ENCODE results near the gene PLEKHD1. TPM values are rescaled to one million over a fixed set of nuclear protein-coding genes. Genes with fewer than 3 reads are reported as not detected.
"Not testable (repeated sequence)": the region's sequence is repeated elsewhere in the genome, so short reads cannot be mapped to it uniquely, and the experiment has no call there.

The PLEKHD1 gene
- total RNA-seq, 1 donor from 2014 or later, result not detected

- DNase-seq (ENCODE audit: low read depth in 2 of 2), result no peak
Measured at GRCh38 chr14:69481815-69482568, 2.5 kb upstream of the PLEKHD1 start.

DNA sequence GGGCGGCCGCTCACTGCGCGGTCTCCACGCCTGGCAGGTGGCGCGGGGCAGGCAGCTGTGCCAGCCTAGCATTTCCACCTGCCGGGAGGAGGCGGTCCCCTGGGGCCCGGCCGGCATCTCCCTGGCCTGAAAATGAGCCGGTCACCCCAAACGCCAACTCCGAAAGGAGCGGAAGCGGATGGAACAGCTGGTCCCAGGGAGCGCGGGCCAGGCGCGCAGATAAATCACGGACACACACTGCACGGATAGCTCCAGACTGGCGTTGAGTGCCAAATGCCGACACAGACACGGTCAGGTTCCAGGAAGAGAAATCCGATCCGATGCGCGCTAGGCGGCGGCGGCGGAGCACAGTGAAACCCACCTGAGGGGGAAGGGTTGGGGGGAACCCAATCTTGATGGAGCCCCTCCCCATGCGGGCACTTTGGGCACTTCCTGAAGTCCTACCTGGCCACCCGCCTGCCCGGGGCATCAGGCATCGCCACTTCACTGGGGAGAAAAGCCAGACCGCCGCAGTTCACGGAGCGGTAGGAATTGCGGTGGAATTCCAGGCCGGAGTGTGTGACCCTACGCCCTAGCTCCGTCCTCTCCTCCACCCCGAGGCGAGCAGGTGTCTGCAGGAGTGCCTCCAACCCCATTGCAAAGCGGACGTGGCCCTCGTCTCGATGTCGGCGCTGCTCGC, 624 bp upstream of the PLEKHD1 start:
- peak; percentile 11 to 45 for DNase-seq (ENCODE audit: low read depth in 2 of 2)

- DNase-seq (ENCODE audit: low read depth in 2 of 2), result no peak
Measured at GRCh38 chr14:69485315-69485660, 760 bp downstream of the PLEKHD1 start.

DNA sequence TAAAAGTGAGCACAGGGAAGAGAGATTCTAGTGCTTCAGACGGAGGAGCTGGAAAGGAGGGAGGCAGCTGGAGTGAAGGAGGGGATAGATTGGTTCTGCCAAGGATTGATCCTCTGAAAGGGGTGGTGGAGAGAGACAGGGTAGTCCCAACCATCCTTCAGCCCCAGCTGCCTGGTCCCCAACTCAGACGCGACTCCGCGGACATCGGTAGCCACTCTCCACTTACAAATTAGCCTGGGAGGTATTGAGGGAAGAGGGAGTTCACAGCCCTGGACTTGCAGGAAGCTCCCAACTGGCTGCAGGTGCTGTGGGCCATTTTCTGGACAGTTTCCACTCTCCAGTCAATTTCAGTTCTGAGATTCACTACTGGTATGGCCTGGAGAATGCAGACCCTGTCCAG, 1.2 kb downstream of the PLEKHD1 start:
- DNase-seq (ENCODE audit: low read depth in 2 of 2), result no peak

DNA sequence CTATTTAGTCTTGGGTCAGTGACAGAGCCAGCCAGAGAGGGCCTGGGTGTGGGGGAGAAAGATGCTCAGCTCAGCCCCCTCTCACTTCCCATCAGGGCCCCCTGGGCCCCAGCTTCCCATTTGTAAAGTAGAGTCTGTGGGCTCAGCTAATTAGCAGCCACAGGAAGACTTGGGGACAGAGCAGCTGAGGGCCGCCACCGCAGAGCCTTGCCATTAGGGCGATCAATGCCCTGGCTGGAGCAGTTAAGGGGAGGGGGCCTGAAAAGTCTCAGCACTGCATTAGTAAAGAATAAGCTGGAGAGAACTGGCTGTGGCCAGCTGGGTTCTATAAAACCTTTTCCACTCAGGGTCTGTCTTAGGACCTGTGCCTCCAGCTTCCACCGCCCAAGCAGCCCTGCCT, 2.7 kb downstream of the PLEKHD1 start:
- no peak for DNase-seq (ENCODE audit: low read depth in 2 of 2)

GRCh38 chr14:69487771-69488170, 3.2 kb downstream of the PLEKHD1 start:
- DNase-seq (ENCODE audit: low read depth in 2 of 2), result no peak

GRCh38 chr14:69489495-69489894, 5.0 kb downstream of the PLEKHD1 start:
- no peak for DNase-seq (ENCODE audit: low read depth in 2 of 2)

- no peak for DNase-seq (ENCODE audit: low read depth in 2 of 2)
Measured at GRCh38 chr14:69490219-69490918, 5.8 kb downstream of the PLEKHD1 start.

DNA sequence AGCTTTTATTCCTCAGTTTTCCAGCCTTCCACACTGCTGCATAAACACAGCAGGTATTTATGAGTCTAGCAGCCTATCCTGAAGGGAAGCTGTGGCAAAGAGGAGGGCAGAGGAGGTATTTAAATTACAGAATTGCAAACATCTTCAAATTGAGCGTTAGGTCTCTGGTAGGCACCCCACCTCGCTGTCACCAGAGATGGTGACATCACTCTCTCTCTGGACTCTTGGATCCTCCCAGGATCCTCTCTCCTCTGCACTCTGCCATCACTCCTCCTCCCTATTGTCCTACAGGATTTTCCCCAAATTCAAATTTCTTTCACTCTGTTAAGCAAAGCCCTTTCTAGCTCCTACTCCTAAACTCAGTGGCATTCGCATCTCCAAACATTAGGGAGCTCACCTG, 6.7 kb downstream of the PLEKHD1 start:
- no peak for DNase-seq (ENCODE audit: low read depth in 2 of 2)

DNA sequence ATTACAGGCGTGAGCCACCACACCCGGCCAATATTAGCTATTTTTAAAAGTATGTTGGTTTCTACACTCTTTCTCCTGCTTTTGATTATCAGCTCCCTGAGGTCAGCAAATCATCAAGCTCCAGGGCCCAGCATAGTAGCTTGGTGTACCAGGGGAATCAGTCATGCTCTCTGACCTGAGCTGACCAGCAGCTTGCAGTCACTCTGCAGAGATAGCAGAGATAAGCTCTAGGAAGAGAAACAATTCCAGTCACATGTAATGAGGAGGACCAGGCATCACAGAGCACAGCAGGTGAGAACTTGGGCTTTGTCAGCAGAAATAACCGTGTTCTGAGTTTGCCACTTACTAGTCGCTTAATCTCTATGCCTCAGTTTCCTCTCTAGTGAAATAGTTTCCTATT, 8.5 kb downstream of the PLEKHD1 start:
- no peak for DNase-seq (ENCODE audit: low read depth in 2 of 2)

DNA sequence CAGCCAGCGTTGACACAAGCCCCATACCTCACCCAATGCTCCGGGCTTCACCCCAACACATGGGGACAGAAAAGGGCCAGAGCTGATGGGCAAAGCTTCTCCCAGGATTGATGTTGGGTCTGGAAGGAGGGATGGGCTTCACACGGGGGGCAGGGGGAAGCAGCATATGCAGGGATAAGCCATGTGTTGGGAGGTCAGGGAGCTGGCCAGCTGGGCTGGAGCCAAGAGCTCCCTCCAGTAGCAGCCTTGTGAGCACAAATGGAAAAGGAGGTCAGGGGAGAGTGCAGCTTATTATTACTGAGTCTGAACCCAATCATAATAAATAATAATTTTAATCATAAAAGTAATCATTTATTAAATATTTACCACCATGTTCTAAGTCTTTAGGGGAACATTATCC, 9.3 kb downstream of the PLEKHD1 start:
- no peak for DNase-seq (ENCODE audit: low read depth in 2 of 2)

DNA sequence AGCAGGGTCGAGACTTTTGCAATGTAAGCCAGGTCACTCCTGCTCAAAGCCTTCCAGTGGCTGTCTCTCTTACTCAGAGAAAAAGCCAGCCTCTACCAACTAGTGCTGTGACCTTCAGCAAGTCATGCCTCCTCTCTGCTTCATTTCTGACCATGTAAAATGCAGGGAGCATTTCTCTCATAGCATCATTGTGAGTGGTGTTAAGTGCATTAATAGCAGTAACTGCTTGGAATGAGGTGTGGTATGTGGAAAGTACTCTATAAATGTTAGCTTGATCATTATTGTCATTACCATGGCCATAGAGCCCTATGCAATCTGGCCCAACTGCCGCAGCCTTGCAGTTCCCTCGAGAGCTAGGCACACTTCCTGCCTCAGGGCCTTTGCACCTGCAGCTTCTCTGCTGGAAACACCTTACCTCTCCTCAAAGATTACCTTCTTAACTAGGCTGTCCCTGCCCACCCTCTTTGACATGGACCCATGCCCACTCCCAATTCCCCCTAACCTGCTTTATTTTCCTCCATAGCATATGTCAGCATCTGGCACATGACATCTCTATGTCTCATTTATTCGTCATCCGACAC, 10.9 kb downstream of the PLEKHD1 start:
- DNase-seq (ENCODE audit: low read depth in 2 of 2), result no peak

DNA sequence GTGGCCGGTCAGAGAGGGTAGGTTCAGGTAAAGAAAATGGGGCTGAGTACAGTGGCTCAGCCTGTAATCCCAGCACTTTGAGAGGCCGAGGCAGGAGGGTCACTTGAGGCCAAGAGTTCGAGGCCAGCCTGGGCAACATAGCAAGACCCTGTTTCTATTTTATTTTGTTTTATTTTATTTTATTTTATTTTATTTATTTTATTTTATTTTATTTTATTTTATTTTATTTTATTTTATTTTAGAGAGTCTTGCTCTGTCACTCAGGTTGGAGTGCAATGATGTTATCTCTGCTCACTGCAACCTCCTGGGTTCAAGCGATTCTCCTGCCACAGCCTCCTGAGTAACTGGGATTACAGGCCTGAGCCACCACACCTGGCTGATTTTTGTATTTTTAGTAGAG, 13.3 kb downstream of the PLEKHD1 start:
- DNase-seq (ENCODE audit: low read depth in 2 of 2), result not testable (repeated sequence)

- DNase-seq (ENCODE audit: low read depth in 2 of 2), result not testable (repeated sequence)
Measured at GRCh38 chr14:69498286-69498685, 13.8 kb downstream of the PLEKHD1 start.

DNA sequence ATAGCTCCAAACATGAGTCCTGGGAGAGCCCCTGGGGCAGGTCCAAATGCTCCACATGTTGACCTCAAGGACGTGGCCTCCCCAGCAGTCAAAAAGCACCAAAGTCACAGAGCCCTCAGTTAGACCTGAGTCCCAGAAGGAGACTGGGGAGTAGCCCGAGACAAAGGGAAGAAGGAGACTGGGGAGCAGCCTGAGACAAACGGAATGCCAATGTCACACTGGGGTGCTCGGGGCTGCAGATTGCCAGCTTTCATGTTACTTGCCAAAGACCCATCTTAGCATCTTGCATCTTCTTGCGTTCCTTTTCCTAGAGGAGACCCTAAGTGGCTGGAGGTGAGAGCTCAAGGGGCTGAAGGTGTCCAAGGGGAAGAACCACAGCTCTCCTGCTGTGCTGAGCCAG, 14.9 kb downstream of the PLEKHD1 start:
- DNase-seq (ENCODE audit: low read depth in 2 of 2), result no peak

DNA sequence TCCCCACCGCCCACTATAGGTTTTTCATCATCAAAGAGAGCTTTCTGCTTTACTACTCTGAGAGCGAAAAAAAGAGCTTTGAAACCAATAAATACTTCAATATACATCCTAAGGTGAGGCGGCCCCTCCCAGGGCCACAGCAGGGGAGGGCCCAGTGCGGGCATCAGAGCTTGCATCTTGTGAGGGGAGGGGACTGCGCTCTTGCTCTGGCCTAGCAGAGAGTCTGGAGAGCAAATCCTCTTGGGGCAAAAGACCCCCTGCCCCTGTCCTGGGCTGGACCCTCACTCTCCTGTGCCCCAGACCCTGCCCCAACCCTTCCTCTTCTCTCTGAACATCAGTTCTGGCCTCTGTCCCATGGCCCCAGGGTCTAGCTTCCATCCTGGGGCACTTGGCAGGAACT, 15.6 kb downstream of the PLEKHD1 start:
- no peak for DNase-seq (ENCODE audit: low read depth in 2 of 2)

GRCh38 chr14:69500736-69501135, 16.2 kb downstream of the PLEKHD1 start:
- DNase-seq (ENCODE audit: low read depth in 2 of 2), result no peak

DNA sequence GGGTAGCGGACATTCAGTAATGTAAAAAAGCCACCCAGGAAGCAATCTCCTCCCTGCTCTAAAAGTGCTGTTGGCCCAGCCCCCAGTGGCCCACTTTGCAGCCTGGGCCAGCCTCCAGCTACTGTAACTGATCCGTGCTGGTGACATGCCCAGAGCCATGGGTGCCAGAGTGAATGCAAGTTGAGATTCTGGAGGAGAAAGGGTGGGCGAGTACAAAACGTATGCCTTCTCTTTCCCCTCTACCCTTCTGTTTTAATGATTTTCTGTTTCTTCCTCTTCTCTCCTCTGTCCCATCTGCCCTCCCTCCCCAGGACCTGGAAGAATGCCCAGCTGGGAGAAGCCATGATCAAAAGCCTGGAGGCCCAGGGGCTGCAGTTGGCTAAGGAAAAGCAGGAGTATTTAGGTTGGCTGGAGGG, 16.9 kb downstream of the PLEKHD1 start:
- DNase-seq (ENCODE audit: low read depth in 2 of 2), result no peak

GRCh38 chr14:69504775-69505174, 20.2 kb downstream of the PLEKHD1 start:
- DNase-seq (ENCODE audit: low read depth in 2 of 2), result no peak

GRCh38 chr14:69505338-69506240, 21.1 kb downstream of the PLEKHD1 start:
- DNase-seq (ENCODE audit: low read depth in 2 of 2), result peak in 1 of 2 donors; percentile 6

- DNase-seq (ENCODE audit: low read depth in 2 of 2), result no peak
Measured at GRCh38 chr14:69506241-69506595, 21.7 kb downstream of the PLEKHD1 start.

Data from lung microvascular endothelial cell (primary cell).